ENCODE results near the gene APOL4.

- TF ChIP-seq EZH2 (IDR thresholded peaks at IDR 0.05; ENCODE audit: low read length), result no peak
- TF ChIP-seq CTCF (optimal IDR thresholded peaks at IDR 0.05 in 1 of 3, IDR thresholded peaks at IDR 0.05 in 1 of 3, conservative IDR thresholded peaks at IDR 0.05 in 1 of 3; ENCODE audit: extremely low read depth in 1 of 3, insufficient read depth in 2 of 3, low read length in 3 of 3), result no peak
Observed at GRCh38 chr22:36160499-36160942, 41.1 kb downstream of the APOL4 start, which contains the start of gene APOL3.

All from keratinocyte (primary cell).